Effector CD4-positive, alpha-beta T cell (primary cell): ENCODE measurements around the gene NDUFB7.
"Not testable (repeated sequence)": the region's sequence is repeated elsewhere in the genome, so short reads cannot be mapped to it uniquely, and the experiment has no call there.

Experiments used
- DNase-seq: peaks from one replicate; pipeline ENCODE4 v3.0.0-alpha.2; 2020

NDUFB7 gene

DNA sequence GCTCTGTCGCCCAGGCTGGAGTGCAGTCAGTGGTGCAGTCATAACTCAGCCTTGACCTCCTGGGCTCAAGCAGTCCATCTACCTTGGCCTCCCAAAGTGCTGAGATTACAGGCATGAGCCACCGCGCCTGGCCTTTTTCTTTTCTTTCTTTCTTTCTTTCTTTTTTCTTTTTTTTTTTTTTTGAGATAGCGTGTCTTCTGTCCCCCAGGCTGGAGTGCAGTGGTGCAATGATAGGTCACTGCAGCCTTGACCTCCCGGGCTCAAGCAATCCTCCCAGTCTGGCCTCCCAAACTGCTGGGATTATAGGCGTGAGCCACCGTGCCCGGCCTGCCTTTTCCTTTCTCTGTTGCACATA is 19.9 kb downstream of the NDUFB7 start:
- DNase-seq, result not testable (repeated sequence)

DNA sequence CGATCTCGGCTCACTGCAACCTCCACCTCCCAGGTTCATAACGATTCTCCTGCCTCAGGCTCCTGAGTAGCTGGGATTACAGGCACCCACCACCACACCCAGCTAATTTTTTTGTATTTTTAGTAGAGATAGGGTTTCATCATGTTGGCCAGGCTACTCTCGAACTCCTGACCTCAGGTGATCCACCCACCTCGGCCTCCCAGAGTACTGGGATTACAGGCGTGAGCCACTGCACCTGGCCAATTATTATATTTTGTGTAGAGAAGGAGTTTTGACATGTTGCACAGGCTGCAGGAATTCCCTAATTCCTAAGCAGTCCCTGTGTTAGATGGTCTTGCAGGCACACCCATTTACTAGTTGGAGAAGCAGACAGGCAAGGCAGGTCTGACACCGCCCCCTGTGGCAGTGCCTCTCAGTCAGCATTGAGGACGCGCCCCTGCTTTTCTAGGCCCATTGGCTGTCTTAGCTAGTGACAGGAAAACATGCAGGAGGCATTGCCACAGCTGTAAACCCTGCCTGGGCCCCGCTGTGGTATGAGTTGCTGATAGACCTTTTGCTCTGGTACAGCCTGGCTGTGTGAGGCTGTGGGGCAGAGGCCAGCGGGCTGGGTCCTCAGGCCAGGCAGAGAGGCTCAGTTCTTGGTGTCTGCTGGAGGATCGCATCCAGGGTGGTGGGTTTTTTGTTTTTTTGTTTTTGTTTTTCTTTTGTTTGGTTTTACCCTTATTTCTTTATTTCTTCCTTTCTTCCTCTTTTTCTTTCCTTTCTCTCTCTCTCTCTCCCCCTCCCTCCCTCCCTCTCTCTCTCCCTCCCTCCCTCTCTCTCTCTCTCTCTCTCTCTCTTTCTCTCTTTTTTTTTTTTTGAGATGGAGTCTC is 20.5 kb downstream of the NDUFB7 start:
- DNase-seq, result peak; percentile 71

DNA sequence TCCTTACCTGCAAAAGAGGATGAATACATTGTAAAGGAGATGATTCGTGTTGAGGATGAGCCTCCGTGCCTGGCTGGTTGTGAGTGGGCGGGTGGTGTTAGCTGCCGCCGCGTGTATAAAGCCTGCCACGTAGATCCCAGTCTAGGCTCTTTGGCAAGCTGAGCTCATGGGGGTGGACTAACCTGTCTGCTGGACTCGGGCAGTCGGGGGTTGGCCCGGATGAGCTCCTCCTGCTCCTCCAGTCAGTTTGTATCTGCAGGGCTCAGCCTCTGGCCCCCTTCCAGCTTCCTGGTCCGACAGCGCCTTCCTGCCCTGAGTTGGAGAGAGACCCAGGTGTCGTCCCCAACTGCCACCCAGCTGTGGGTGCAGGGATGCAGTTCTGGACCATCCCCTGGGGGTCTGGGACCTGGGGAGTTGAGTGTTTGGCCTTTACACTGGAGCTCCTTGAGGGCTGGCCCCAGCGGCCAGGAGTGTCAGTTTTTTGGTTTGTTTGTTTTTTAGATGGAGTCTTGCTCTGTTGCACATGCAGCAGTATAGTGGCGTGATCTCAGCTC is 21.6 kb downstream of the NDUFB7 start:
- no peak for DNase-seq

DNA sequence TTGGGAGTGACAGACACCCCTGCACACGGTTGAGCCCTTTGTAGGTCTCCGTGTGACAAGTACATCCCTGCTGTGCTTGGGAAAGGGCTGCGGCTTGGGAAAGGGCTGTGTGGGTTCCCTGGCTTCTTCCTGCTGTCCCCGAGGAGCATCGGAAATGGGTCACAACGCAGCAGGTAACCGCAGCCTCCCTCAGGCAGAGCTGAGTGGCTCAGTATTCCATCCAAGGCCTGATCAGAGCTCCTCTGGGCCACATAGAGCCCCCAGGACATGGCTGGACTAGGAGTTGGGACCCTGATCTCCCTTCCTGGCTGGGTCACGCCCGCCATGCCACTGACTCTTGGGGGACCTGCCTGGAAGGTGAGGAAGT is 26.2 kb downstream of the NDUFB7 start:
- no peak for DNase-seq

DNA sequence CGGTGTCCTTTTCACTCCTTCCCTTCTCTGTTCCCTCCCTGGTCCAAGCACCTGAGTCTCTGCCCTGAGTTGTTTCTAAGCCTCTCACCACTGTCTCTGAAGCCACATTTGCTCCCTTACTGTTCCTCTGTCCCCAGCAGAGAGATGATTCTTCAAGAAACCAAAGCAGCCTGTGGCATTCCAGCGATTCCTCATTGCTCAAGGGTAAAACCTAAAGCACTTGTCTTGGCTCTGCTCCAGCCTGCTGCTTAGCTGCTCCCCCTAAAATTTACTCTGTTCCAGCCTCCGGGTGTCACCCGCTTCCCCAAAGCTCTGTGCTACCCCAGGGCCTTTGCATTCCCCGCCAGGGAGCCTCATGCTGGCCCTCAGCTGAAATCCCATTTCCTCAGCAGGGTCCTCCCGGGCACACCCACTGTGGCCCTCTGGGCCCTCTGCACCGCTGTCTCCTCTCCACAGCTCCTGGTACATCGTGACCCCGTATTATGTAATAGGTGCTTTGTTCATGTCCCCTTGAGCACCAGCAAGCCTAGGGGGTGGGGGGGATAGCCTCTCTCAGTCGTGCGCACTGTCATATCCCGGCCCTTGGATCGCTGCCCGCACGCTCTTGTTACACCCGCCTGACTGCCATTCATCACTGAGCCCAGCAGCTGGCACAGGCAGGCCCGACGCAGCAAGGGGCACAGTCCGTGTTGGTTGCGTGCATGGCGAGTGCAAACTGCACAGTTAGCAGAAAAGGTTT is 26.7 kb downstream of the NDUFB7 start:
- DNase-seq, result no peak

DNA sequence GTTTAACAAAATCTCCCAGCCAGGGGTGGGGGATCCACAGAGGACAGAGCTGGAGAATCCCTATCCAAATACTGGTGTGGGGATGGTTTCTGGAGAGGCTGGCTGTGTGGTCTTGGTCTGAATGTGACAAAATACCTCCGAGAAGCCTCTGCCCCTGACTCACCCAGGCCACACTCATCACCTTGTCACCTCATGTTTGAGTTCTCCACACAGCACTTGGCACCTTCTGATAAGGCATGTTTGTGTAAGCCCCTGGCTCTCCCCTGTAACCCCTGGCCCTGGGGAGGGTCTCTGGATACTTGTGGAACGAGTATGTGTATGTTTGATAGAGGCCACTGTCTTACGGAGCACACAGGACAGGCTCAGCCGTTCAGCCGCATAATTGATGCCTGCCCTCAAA is 27.8 kb downstream of the NDUFB7 start:
- no peak for DNase-seq

DNA sequence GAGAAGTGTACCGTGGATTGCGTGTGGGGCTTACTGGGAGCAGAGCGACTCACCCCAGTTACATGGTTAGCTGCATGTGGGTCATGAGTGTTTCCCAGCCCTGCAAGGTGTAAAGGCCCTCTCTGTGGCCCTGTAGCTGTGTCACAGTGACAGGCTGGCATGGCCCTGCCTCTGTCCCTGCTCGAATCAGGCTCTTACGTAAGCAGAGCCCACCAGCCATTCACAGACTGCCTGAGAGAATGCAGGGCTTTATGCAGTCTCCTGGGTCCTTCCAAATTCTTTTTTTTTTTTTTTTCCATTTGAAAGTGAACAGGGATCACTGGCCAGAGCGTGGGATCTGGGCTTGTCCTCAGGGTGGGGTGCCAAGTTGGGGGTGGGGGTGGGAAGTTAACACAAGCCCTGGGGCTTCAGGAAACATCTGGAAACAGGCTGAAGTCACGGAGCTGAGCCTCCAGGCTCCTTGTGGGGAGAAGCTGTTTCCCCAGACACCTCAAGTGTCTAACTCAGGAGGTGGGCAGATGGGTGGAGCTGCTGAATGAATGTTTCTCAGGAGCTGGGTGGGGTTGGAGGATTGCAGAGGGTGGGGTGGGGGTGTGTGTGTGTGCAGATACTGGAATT is 29.0 kb downstream of the NDUFB7 start:
- DNase-seq, result no peak

DNA sequence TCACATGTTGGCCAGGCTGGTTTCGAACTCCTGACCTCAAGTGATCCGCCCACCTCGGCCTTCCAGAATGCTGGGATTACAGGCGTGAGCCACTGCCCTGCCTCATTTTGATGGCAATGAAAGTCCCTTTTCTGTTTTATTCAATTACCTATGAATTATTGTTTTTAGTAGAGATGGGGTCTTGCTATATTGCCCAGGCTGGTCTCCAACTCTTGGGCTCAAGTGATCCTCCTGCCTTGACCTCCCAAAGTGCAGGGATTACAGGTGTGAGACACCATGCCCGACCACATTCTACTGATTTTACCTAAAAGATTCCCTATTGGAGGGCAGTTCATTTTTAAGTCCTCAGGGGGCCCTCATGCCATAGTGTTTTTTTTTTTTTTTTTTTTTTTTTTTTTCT is 29.9 kb downstream of the NDUFB7 start:
- not testable (repeated sequence) for DNase-seq

DNA sequence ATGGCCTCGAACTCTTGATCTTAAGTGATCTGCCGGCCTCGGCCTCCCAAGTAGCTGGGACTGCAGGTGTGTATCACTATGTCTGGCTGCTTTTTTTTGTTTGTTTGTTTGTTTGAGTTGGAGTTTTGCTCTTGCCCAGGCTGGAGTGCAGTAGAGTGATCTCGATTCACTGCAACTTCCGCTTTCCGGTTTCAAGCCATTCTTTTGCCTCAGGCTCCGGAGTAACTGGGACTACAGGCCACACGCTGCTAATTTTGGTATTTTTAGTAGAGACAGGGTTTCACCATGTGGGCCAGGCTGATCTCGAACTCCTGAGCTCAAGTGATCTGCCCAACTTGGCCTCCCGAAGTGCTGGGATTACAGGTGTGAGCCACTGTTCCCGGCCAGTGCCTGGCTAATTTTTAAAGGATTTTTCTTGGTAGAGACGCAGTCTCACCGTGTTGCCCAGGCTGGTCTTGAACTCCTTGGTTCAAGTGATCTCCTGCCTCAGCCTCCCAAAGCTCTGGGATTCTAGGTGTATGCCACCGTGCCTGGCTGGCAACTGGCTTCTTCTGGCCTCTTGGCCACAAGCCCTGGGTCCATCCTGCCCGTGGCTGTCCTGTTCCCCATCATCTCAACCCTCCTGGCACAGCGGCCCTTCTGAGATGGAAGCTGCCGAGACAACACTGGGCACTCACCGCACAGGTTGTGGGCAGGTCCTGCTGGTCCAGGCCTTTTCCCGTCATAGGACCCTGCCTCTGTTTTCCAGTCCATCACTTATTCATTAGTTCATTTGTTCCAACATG is 30.9 kb downstream of the NDUFB7 start:
- no peak for DNase-seq

DNA sequence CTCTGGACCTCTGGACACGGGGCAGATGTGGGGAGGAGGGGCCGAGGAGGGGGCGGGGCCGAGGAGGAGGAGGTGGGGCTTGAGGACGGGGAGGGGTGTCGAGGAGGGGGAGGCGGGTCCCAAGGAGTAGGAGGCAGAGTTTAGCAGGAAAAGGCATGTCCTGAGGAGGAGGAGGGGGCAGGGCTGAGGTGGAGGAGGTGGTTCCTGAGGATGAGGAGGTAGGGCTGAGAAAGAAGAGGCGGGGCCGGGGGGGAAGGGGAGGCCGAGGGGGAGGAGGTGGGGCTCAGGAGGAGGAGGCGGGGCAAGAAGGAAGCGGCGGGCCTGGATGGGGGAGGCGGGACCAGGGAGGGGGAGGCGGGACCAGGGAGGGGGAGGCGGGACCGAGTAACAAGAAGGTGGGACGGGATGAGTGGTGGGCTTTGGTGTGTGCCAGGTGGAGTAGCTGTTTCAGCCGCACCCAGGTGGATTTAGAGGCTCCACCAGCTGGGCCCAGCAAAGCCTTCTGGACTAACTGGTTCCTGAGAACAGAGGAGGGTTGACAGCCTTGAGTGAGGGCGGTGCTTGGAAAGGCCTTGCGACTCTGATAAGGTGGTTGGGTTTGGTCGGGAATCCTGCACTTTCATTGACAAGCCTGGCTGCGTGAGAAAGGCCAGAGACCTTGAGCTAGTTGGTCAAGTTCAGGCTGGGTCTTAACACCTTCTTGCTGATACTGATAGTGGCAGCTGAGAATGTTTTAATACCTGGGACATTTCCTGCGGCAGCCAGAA is 34.8 kb downstream of the NDUFB7 start:
- no peak for DNase-seq

DNA sequence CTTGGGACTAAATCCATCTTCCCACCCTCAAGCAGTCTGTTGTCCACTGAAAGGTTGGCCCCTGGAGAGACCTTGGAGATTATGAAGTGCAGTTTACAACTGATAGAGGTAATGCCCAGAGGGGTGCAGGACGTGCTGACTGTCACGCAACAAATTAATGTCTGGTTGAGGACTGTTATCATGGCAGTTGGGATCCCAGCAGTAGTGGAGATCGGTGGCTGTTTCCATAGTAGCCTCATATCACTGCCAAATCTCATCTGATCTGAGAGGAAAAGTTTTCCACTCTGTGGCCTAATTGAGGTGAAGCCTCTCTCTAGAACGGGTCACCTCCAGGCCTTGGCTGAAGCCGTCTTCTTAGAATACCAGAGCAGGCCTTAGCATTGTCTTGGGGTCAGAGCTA is 38.4 kb downstream of the NDUFB7 start:
- DNase-seq, result no peak

DNA sequence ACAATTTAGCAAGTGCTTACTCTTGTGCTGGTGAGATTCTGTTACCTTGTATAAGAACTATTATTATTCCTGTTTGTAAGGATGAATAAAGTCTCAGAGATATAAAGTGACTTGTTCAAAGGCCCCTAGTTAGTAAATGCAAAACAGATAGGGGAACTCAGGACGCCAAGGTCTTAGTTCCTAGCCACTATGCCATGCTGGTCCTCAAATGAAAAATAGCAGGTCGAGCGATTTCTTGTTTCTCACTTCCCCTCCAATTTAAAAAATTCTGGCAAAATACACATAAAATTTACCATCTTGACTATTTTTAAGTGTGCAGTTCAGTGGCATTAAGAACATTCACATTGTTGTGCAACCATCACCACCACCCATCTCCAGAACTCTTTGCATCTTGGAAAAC is 41.4 kb downstream of the NDUFB7 start:
- DNase-seq, result no peak

DNA sequence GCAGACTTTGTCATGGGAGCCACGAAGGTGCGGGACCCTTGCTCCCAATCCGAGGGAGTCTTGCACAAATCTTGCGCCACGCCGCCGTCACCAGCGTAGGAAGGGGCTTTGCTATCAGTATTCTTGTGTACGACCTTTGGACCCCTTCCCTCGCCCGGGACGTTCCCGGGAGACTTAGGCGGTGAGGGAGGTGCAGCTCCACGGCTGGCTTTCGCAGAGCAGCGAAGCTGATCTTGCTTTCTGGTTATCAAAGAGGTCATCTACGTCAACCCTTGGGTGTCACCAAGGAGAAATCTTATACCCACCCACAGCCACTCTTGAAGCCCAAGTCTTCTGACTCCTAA is 41.9 kb downstream of the NDUFB7 start:
- peak; percentile 17 for DNase-seq

DNA sequence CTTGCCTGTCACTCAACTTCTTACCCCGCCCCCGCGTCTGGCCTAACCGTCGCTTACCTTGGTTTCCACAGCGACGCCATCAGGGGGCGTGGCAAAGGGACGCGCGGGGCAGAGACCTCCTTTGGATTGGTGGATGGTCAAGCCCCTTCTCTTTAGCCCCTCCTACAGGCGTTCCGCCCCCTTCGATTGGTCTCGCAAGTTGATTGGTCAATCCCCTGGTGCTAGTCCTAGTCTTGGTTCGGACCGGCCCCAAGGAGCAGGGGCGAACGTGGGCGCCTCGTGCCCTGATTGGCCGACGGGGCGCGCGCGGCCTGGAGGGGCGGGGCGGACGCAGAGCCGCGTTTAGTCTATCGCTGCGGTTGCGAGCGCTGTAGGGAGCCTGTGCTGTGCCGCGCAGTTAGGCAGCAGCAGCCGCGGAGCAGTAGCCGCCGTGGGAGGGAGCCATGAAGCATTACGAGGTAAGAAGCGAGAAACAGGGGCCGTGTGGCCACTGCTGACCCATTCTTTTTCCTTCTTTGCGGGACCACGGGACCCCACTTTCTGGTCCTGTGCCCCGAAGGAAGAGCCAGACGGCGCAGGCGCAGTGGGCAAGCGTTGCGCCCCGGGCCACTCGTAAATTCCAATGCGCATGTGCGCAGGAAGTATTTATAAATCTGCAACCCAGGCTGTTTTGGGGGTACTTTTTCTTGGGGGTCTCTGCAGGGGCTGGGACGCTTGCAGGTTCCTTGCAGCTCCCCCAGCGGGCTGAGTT is 42.4 kb downstream of the NDUFB7 start, which contains the start of gene TECR:
TECR (plus strand) TSS at position 341 of the 751 bp plus-strand sequence; CDS start at position 444, 103 bp downstream.
- DNase-seq, result peak; percentile 100

DNA sequence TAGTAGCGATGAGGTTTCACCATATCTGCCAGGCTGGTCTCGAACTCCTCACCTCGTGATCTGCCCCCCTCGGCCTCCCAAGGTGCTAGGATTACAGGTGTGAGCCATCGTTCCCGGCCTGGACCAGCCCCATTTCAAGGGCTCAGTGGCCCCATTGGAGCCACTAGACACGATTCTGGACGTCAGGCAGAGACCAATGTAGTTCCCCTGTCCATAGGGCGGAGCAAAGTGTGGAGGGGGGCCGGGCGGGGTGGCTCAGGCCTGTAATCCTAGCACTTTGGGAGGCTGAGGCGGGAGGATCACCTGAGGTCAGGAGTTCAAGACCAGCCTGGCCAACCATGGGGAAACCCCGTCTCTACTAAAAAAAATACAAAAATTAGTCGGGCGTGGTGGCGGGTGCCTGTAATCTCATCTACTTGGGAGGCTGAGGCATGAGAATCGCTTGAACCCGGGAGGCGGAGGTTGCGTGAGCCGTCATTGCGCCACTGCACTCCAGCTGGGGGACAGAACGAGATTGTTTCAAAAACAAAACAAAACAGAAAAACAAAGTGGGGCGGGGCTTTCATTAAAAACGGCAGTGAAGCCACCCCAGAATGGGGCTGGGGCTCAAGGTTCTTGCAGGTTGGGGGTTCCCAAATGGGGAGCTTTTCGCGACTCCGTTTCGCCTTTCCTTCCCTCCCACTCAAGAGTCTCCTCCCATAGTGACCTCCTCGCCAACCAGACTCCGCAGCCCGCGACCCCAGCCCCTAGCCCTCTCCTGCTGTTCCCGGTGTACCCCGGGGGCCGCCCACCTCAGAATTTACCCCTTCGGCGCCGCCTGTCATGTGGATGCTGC is 43.2 kb downstream of the NDUFB7 start:
- no peak for DNase-seq

DNA sequence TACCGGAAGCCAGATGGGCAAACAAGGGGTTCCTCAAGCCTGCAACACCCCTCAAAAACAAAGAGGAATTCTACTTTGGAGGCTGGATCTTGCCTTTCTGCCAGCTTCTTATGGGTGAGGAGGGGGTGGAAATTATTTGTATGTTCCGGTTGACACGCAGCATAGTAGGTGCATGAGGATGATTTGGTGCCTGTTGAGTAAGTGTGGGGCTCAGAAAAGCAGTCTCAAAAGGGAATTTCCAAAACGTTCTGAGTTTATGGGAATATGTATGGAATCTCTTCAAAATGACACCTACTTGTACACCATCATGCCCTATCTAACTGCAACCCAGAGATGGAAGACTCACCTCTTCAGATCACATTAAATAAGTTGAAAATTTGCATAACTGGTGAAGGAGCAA is 45.4 kb downstream of the NDUFB7 start:
- no peak for DNase-seq

DNA sequence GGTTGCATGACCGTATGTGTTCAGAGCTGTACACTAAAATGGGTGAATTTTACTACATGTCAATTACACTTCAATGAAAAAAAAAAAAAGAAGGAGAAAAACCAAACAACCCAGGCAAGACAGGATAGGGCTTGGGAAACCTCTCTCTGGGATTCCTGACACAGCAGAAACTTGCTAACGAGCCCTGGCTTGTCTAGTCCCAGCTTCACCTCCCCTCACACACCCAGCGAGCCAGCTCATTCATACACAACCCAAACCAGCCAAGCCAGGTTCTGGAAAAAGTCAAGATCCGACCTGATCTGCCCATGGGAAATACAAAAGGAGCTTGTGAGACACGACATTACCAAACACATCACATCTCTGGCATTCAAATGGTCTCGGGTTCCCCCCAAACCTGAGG is 46.1 kb downstream of the NDUFB7 start:
- no peak for DNase-seq

DNA sequence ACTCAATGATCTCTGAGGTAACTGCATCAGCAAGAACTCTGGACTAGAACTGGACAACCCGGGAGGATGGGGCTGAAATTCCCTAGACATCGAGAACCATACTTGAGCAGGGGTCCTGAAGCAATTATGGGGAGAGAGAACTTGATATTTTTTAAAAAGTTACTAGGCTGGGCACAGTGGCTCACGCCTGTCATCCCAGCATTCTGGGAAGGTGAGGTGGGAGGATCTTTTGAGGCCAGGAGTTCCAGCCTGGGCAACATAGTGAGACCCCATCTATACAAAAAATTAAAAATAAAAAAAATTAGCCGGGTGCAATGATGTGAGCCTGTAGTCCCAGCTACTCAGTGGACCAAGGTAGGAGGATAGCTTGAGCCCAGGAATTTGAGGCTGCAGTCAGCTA is 51.3 kb downstream of the NDUFB7 start:
- DNase-seq, result no peak

DNA sequence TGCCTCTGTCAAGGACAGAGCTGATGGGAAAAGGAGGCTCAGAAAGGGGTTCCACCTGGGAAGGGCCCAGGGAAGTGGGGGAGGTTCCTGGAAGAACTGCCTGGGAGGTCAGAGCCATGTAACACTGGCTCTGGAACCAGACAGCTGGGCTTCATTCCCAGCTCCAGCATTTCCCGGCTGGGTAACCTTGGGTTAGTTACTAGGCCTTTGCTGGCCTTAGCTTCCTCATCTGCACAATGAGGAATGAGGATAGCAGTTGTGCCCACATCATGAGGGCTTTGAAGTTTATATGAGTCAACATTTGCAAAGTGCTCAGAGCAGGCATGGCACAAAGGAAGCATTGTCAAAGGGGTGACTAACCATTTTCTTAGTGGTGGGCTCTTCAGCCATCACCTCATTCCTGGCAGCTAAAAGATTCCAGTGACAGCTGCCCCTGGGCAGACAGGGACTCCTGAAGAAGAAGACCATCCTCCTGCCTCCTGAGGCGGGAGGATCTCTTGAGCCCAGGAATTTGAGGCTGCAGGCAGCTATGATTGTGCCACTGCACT is 51.9 kb downstream of the NDUFB7 start:
- no peak for DNase-seq
